Prostate gland (tissue), 2 donors: ENCODE results near the gene ENOX1. TPM values are rescaled to one million over a fixed set of nuclear protein-coding genes. Genes with fewer than 3 reads are reported as not detected.

Experiments used
- DNase-seq: peaks from one replicate; pipeline ENCODE4 v3.0.0-alpha.2; 2019; ENCODE audit warnings: low spot score
- H3K27ac ChIP-seq, 2 donors: fragments of 200-600 bp; sonication (generic); 2 replicates each; pipeline ENCODE4 v1.5.1; 2017 to 2019
- H3K27me3 ChIP-seq: fragments of 200-600 bp; sonication (generic); replicated peaks from 2 replicates; pipeline ENCODE4 v1.5.1; 2019; ENCODE audit not compliant: insufficient read depth
- H3K36me3 ChIP-seq, 2 donors: fragments of 200-600 bp; sonication (generic); 1 replicate in 1 of 2; 2 replicates in 1 of 2; pipeline versions ENCODE4 v1.5.1 to v1.8.1; 2017 to 2019
- H3K4me1 ChIP-seq: fragments of 200-600 bp; sonication (generic); replicated peaks from 2 replicates; pipeline ENCODE4 v1.5.1; 2019
- H3K4me3 ChIP-seq, 2 donors: fragments of 200-600 bp; sonication (generic); 2 replicates each; pipeline ENCODE4 v1.5.1; 2017 to 2019
- H3K9me3 ChIP-seq: fragments of 200-600 bp; sonication (generic); 2 replicates; pipeline ENCODE4 v1.5.1; 2017
- POLR2A ChIP-seq: fragments of 450-650 bp; IDR thresholded peaks from one replicate; pipeline ENCODE4 v1.6.1; 2016; ENCODE audit warnings: antibody characterized with exemption, mild to moderate bottlenecking
- POLR2AphosphoS5 ChIP-seq: sonication (generic); formaldehyde crosslinking; IDR thresholded peaks from one replicate; pipeline ENCODE4 v1.6.1; 2017; ENCODE audit warnings: antibody characterized with exemption
- WGBS: methylation state at CpG from one replicate; pipeline ENCODE4 v1.1.5; 2018; 5-methylcytosine and 5-hydroxymethylcytosine counted together
- intact Hi-C: fragments of 100-400 bp; cut with DNase I; formaldehyde crosslinking; loops from one replicate; pipeline ENCODE4 v1.14.2; 2022
- total RNA-seq, 2 donors: library from RNA; depleted of rRNA; stranded (reverse); fragments of >200 nt; gene quantifications; one replicate each; pipeline ENCODE4 v1.1.0, GENCODE V29; 2016
- TF ChIP-seq, protein P1 (sequence below), 4 experiments: fragments of 200-600 bp in 2 of 4; fragments of 450-650 bp in 2 of 4; sonication (generic) in 2 of 4; IDR thresholded peaks; 1 replicate in 3 of 4; 2 replicates in 1 of 4; pipeline ENCODE4 v1.5.1; 2016 to 2019; ENCODE audit warnings: antibody characterized with exemption in 4 of 4, mild to moderate bottlenecking in 2 of 4, moderate library complexity in 2 of 4

Gene ENOX1
- total RNA-seq, 2 donors from 2014 or later: 4.5 to 5.3 TPM

GRCh38 chr13:43767341-43767931 lies 19.3 kb downstream of the ENOX1 start:
- H3K27me3 ChIP-seq: no peaks in the 10 kb centered on the region
- WGBS: 17% methylated on average over 2 of the region's 2 CpGs
- H3K4me1 ChIP-seq: no peaks in the 10 kb centered on the region
- TF ChIP-seq, protein P1, sequence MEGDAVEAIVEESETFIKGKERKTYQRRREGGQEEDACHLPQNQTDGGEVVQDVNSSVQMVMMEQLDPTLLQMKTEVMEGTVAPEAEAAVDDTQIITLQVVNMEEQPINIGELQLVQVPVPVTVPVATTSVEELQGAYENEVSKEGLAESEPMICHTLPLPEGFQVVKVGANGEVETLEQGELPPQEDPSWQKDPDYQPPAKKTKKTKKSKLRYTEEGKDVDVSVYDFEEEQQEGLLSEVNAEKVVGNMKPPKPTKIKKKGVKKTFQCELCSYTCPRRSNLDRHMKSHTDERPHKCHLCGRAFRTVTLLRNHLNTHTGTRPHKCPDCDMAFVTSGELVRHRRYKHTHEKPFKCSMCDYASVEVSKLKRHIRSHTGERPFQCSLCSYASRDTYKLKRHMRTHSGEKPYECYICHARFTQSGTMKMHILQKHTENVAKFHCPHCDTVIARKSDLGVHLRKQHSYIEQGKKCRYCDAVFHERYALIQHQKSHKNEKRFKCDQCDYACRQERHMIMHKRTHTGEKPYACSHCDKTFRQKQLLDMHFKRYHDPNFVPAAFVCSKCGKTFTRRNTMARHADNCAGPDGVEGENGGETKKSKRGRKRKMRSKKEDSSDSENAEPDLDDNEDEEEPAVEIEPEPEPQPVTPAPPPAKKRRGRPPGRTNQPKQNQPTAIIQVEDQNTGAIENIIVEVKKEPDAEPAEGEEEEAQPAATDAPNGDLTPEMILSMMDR (IDR thresholded peaks at IDR 0.05): no peak
- TF ChIP-seq POLR2AphosphoS5 (no peak), POLR2A (no peak)
- H3K36me3 ChIP-seq: no peaks in the 10 kb centered on the region
- no peaks in the 10 kb centered on the region for H3K9me3 ChIP-seq
- H3K27ac ChIP-seq: no peak overlapping the region
- no peak overlapping the region for H3K4me3 ChIP-seq
- intact Hi-C loops: no loop called here
- DNase-seq: no peak

- TF ChIP-seq POLR2A (no peak), POLR2AphosphoS5 (no peak)
- TF ChIP-seq, protein P1 (IDR thresholded peaks at IDR 0.05): no peak
- H3K27me3 ChIP-seq: no peaks in the 10 kb centered on the region
- H3K36me3 ChIP-seq: no peaks in the 10 kb centered on the region
- 64% methylated on average over 5 of the region's 5 CpGs for WGBS
- no peaks in the 10 kb centered on the region for H3K9me3 ChIP-seq
- no peak overlapping the region for H3K27ac ChIP-seq
- intact Hi-C loops: no loop called here
- H3K4me3 ChIP-seq: no peak overlapping the region
- DNase-seq: no peak
- peaks cover 3% of the 10 kb centered on the region for H3K4me1 ChIP-seq
These were observed 20.0 kb downstream of the ENOX1 start for GRCh38 chr13:43766725-43767124.

DNA sequence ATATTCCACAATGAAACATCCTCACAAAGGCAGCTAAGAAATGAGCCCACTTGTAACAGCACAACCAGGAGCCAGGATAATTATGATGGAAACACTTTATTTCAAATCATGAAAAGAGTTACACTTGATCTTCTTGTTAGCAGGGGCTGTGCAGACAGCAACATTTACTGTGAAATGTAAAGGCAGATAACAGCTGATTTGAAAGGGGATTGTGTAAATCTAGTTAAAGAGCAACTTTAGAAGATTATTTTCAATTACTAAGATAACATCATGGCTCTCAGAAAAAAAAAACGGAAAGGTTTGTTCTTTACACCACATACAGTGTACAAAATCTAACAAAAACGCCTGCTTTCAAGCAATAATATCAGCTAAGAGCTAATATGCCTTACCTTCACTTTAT lies 22.4 kb downstream of the ENOX1 start:
- Histone ChIP-seq H3K36me3 (no peaks in the 10 kb centered on the region), H3K4me3 (no peak overlapping the region), H3K27ac (no peak overlapping the region), H3K9me3 (no peaks in the 10 kb centered on the region), H3K4me1 (peaks cover 6% of the 10 kb centered on the region), H3K27me3 (no peaks in the 10 kb centered on the region)
- WGBS: 55% methylated on average over 2 of the region's 2 CpGs
- TF ChIP-seq POLR2AphosphoS5: no peak
- TF ChIP-seq, protein P1 (IDR thresholded peaks at IDR 0.05): no peak
- no peak for TF ChIP-seq POLR2A
- intact Hi-C loops: no loop called here
- no peak for DNase-seq

DNA sequence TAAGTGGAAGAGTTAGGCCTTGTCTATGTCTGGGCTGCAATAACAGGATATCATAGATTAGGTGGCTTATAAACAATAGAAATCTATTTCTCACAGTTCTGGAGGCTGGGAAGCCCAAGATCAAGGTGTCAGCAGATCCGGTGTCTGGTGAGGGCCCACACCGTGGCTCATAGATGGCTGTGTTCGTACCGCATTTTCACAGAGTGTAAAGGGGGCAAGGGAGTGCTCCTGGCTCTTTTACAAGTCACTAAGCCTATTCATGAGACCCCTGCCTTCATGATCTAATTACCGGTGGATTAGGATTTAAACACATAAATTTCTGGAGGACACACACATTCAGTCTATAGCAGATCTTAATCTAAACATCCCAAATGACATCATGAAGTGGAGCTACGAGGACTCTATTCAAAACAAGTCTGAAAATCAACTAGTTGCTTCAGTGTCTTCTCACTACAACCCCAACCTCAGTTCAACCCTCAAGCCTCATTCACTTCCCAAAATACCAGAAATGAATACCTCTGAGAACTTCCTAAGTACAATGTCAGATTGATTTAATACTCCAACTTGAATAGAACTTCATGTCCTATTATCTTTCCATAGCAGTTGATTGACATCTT lies 23.5 kb downstream of the ENOX1 start:
- no peaks in the 10 kb centered on the region for H3K27me3 ChIP-seq
- 94% methylated on average over 6 of the region's 6 CpGs for WGBS
- intact Hi-C loops: no loop called here
- no peak overlapping the region for H3K4me3 ChIP-seq
- TF ChIP-seq, protein P1 (IDR thresholded peaks at IDR 0.05): no peak
- TF ChIP-seq POLR2A: no peak
- no peak for TF ChIP-seq POLR2AphosphoS5
- H3K9me3 ChIP-seq: no peaks in the 10 kb centered on the region
- H3K4me1 ChIP-seq: peaks cover 6% of the 10 kb centered on the region
- no peaks in the 10 kb centered on the region for H3K36me3 ChIP-seq
- no peak overlapping the region for H3K27ac ChIP-seq
- DNase-seq: no peak
